ENCODE measurements around the gene PRKCA.

Gene PRKCA

DNA sequence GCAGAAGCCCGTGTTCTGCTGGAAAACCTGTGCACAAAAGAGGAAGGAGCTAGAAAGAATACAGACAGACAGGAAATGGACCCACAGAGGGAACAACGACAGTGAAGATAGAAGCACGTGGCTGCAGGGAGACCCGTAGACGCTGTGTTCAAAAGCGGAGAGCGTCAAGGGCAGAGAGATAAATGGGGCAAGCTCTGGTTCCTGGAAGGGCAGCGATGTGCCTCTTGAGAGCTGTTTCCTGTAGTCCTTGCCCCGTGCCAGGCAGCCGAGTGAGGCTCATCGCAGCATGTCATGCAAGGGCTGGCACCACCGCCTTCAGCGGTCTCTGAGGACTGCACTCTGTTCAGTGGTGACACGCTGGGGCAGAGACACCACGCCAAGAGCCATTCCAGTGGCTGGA lies 488.9 kb downstream of the PRKCA start:
- no peak for DNase-seq (ENCODE audit: low read depth)
- no peak overlapping the region for H3K4me3 ChIP-seq (ENCODE audit: control insufficient read depth, low read depth, low read length)
- no peak for TF ChIP-seq CTCF (conservative IDR thresholded peaks at IDR 0.05; ENCODE audit: control insufficient read depth, insufficient read depth, low read depth, low read length)

DNA sequence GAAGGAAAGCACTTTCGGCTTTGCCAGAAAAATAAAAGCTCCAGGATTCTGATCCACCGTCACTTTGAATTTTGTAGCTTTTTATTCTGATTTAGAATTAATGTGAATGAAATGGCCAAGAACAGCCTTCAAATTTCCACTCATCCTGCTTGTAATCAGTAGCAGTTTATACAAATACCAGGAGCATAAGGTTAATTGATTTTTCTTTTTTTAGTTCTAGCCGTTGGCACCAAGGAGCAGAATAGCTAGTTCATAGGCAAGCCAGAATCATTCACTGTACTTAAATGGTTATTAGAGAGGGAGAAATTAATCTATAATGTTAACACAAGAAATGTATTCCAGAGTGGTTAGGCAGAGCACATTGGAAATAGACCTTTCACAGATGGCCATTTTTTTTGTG lies 491.4 kb downstream of the PRKCA start:
- H3K4me3 ChIP-seq (ENCODE audit: control insufficient read depth, low read depth, low read length) = no peak overlapping the region
- DNase-seq (ENCODE audit: low read depth) = no peak
- no peak for TF ChIP-seq CTCF (conservative IDR thresholded peaks at IDR 0.05; ENCODE audit: control insufficient read depth, insufficient read depth, low read depth, low read length)

GRCh38 chr17:66795486-66795885 lies 493.1 kb downstream of the PRKCA start:
- no peak for DNase-seq (ENCODE audit: low read depth)
- no peak for TF ChIP-seq CTCF (conservative IDR thresholded peaks at IDR 0.05; ENCODE audit: control insufficient read depth, insufficient read depth, low read depth, low read length)
- H3K4me3 ChIP-seq (ENCODE audit: control insufficient read depth, low read depth, low read length) = no peak overlapping the region

DNA sequence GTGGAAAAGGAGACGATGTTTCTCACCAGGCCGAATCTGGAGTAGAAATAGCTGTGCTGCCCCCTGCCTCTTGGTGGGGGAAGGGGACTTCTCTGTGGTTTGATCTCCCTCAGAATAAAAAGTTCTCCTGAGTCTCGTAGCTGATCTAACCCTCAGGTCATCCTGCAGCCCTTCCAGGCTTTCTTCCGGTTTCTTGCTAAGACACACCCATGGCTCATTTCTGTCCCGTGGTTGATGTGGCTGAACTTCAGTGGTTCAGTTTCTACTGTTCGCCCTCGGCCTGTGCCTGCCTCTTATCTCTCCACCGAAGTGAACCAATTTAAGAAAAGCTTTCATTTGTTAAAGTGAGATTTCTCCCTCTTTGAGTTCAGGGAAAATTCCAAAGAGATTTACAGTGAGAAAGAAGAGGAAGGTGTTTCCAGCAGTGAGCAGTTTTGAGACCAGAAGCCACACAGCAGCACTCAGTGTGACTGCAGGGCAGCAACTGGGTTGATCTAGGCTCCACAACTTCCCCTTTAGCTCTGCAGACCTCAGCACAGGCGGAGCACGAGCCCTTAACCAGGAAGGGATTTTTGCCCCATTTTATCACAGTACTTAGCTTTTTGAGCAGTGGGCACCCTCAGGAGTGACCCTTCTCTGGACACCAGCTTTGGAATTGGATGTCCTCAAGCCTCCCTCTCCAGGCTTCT lies 497.6 kb downstream of the PRKCA start:
- TF ChIP-seq CTCF (conservative IDR thresholded peaks at IDR 0.05; ENCODE audit: control insufficient read depth, insufficient read depth, low read depth, low read length) = no peak
- no peak for DNase-seq (ENCODE audit: low read depth)
- H3K4me3 ChIP-seq (ENCODE audit: control insufficient read depth, low read depth, low read length) = no peak overlapping the region

DNA sequence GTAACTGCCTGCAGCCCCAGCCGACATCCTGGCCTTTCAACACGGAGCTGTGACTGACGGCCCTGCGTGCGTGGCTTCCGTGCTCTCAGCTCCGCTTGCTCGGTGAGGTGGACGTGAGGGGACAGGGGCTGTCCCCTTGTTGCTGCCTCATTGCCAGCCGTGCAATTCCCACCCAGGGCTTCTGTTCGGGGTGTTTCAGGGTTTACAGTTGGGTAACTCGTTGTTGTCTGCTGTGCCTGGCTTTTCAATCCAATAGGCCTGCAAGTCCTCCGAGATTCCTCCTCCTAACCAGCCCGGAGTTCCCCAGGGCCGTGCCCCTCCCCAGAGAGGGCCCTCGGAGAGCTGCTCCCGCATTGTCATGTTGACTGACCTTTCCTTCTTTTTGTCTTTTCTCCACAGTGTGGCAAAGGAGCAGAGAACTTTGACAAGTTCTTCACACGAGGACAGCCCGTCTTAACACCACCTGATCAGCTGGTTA lies 501.1 kb downstream of the PRKCA start:
- no peak overlapping the region for H3K4me3 ChIP-seq (ENCODE audit: control insufficient read depth, low read depth, low read length)
- TF ChIP-seq CTCF (conservative IDR thresholded peaks at IDR 0.05; ENCODE audit: control insufficient read depth, insufficient read depth, low read depth, low read length) = no peak
- DNase-seq (ENCODE audit: low read depth) = no peak

DNA sequence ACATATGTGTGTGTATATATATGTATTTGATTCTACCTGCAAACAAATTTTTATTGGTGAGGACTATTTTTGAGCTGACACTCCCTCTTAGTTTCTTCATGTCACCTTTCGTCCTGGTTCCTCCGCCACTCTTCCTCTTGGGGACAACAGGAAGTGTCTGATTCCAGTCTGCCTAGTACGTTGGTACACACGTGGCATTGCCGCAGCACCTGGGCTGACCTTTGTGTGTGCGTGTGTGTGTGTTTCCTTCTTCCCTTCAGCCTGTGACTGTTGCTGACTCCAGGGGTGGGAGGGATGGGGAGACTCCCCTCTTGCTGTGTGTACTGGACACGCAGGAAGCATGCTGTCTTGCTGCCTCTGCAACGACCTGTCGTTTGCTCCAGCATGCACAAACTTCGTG lies 503.2 kb downstream of the PRKCA start:
- TF ChIP-seq CTCF (conservative IDR thresholded peaks at IDR 0.05; ENCODE audit: control insufficient read depth, insufficient read depth, low read depth, low read length) = no peak
- no peak overlapping the region for H3K4me3 ChIP-seq (ENCODE audit: control insufficient read depth, low read depth, low read length)
- DNase-seq (ENCODE audit: low read depth) = no peak

- TF ChIP-seq CTCF (conservative IDR thresholded peaks at IDR 0.05; ENCODE audit: control insufficient read depth, insufficient read depth, low read depth, low read length) = no peak
- DNase-seq (ENCODE audit: low read depth) = no peak
- H3K4me3 ChIP-seq (ENCODE audit: control insufficient read depth, low read depth, low read length) = no peak overlapping the region
Measured at GRCh38 chr17:66807182-66807581, 504.8 kb downstream of the PRKCA start.
